Hematopoietic multipotent progenitor cell treated with erythropoietin and hydrocortisone succinate and interleukin-3 and kit ligand, for 15 days (in vitro differentiated cells): ENCODE measurements around the gene UBE2F.
"Not testable (repeated sequence)": the region's sequence is repeated elsewhere in the genome, so short reads cannot be mapped to it uniquely, and the experiment has no call there.

ENCODE experiments used
- DNase-seq: peaks from one replicate; pipeline ENCODE4 v3.0.0-alpha.2; 2015; ENCODE audit warnings: low spot score

The UBE2F gene

DNA sequence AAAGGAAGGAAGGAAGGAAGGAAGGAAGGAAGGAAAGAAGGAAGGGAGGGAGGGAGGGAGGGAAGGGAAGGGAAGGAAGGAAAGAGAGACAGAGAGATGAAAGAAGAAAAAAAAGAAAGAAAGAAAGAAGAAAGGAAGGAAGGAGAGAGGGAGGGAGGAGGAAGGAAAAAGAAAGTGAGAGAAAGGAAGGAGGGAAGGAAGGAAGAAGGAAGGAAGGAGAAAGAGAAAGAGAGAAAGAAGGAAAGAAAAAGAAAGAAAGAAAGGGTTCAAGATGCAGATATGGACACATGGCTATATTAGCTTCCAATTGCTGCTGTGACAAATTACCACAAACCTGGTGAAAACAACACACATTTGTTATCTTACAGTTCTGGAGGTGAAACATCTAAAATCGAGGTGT, 20.4 kb upstream of the UBE2F start:
- no peak for DNase-seq

DNA sequence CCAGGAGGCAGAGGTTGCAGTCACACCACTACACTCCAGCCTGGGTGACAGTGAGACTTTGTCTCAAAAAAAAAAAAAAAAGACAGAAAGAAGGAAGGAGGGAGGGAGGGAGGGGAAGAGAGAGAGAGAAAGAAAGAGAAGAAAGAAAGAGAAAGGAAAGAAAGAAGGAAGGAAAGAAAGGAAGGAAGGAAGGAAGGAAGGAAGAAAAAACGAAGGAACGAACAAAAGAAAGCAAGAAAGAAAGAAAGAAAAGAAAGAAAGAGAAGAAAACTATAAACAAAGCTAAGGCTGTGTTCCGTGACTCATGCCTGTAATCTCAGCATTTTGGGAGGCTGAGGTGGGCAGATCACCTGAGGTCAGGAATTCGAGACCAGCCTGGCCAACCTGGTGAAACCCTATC, 15.5 kb upstream of the UBE2F start:
- DNase-seq = not testable (repeated sequence)

DNA sequence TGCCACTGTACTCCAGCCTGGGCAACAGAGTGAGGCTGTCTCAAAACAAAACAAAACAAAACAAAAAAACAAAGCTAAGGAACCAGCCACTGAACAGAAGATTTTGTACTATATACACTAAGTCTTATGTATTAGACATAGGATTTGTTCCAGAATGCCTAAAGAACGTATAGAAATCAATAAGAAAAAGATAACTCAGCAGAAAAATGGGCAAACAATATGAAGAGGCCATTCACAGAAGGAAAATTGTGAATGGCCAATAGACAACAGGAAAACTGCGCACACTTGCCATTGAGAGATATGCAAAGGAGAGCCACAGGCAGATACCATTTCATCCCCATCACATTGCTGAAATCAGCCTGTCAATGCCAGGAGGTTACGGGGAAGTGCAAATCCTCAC, 14.9 kb upstream of the UBE2F start:
- no peak for DNase-seq

DNA sequence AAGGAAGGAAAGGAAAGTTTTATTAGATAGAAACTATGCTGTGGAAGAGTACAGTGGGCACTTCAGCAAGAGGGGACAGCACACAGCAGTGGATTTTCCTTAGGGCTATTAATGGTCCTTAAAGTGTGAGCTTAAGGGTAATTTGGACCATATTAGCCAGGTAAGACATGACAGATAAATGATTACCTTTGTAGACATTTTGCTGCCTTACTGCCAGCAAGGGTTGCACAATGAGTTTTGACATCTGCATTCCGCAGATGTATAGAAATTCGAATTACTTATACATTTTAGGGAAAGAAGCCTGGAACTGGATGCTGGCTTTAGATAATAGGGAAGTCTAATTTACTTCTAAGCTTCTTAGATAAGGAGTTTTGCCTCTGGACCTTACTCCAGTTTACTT, 14.0 kb upstream of the UBE2F start:
- no peak for DNase-seq

DNA sequence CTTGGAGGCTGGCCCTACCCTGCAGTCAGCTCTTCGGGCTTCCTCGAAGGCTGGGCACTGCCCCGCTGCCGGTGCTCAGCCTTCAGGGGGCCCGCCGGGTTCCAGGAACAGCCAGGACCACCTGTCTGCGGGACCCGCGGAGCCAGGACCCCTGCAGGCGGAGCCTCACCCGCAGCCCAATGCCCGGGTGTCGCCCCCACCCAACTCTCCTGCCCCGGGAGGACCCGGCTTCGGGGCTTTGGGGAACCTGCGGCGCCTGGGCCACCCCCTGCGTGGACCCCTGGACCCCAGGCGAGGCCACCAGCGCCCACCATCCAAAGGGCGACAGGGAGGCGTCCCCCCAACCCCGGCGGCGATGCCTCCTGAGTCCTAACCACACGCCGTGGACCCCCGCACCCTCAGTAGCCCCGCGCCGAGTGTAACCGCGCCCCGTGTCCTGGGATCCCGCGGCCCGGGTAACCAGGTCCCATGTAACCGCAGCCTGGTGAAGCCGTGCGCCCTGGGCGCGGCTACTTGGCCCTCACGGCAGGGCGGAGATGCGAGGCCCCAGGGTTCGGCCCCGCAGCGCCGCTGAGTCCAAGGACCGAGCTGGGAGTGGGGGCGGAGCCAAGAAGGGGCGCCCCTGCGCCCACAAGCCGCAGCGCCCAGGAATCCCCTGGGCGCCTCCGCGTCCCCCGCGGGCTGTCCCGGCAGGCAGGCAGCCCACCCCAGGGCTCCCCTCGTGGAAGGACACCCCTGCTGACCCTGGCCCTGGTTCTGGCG, 11.0 kb upstream of the UBE2F start:
- DNase-seq = peak; percentile 57

DNA sequence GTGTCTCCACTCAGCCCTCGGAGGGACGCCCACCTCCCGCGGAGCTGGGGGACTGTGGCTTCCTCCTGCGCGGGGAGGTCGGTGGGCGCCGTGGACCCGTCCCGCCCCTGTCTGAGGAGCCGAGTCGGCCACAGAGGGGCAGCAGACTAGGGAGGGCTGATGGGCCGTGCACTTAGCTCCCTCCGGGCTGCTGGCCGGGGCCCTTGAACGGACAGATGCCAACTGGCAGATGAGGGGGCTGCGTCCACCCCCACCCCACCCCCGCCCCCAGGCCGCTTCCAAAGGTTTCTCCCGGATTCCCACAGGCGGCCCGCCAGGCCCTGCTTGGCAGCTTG, 10.4 kb upstream of the UBE2F start:
- no peak for DNase-seq

DNA sequence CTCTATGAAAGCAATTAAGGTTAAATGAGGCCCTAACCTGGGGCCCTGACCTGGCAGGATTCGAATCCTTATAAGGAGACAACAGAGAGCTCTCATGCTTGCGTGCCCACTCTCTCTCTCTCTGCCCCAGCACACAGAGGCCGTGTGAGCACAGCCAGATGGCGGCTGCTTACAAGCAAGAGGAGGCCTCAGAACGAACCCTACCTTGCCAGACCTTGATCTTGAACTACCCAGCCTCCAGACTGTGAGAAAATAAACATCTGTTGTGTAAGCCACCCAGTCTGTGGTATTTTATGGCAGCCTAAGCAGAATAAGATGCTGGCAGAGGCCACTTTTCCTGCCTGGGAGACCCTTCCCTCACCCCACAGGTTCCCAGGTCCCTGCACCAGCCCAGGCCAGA, 5.2 kb upstream of the UBE2F start:
- DNase-seq = no peak

DNA sequence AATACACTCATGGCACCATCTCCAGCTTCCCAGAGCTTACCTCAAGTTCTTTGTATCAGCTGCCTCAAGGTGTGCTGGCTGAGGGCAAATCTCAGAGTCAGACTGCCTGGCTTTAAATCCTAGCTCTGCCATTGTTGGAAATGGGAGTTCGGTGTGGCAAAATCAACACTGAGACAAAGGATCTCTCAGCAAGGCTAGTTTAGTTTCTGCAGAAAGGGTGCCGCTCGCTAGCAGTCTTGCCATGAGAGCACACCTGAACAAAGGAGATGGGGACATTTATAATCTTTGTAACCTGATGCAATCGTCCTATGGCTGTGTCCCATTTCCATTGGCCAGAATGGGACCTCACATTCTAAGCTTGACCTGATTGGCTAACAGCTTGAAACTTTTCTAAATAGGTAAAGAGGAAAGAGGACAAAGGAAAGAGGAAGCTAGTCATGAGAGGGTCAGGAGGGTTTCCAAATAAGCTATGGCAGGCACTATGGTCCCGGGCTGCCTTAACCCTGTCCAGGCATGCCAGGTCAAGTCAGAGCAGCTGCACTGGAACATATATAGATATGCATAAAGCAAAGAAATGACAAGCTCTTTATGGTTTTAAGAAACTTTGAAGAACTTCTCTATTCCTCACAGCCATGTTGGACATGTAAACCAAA, 4.3 kb upstream of the UBE2F start:
- no peak for DNase-seq

DNA sequence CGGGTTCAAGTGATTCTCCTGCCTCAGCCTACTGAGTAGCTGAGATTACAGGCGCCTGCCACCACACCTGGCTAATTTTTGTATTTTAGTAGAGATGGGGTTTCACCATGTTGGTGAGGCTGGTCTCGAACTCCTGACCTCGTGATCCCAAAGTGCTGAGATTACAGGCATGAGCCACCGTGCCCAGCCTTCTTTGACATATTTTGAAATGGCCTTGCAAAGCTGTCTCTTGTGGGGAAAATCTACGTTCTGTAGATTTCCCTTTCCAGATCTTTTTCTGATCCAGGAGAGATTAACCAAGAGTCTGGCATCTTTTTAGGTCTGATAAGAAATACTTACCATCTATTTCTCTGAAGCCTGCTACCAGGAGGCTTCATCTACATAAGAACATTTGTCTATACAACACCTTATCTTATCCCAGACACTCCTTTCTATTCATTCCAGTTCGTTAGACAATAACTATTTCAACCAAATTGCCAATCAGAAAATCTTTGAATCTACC, 3.3 kb upstream of the UBE2F start:
- not testable (repeated sequence) for DNase-seq

DNA sequence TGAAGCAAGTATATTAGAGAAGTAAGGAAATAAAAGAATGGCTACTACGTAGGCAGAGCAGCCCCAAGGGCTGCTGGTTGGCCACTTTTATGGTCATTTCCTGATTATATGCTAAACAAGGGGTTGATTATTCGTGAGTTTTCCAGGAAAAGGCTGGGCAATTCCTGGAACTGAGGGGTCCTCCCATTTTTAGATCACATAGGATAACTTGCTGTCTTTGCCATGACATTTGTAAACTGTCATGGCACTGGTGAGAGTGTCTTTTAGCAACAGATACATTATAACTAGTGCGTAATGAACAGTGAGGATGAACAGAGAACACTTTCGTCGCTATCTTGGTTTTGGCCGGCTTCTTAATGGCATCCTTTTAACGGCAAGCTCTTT, 2.6 kb upstream of the UBE2F start:
- DNase-seq = peak; percentile 84

DNA sequence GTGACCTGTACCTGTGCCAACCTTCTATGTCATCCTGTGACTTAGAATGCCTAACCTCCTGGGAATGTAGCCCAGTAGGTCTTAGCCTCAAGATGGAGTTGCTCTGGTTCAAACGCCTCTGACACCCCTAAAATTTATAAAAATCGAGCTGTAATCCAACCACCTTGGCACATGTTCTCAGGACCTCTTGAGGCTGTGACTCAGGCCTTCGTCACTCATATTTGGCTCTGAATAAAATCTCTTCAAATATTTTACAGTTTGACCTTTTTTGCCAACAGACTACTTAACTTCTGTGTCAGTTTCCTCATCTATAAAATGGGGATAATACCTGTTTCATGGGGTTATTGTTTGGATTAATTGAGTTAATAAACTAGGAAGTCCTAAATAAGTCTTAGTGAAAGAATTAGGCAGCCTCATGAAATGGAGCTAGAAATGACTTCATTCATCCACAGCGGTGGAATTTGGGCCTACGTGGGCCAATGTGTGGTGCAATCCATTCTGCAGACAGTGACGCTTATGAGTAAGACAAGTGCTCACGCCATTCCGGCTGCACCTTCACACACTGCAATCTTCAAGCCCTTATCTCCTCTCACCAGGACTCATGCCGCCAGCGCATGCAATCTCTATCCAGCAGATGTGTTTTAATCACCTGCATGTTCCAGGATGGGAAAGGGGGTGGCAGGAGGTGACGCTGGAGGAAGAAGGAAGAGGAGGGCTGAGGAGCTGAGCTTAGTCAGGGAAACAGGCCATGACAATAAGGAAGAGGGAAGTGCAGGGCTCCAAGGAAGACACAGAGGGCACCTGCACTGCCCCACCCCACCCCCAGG, 2.0 kb upstream of the UBE2F start:
- DNase-seq = peak; percentile 95

DNA sequence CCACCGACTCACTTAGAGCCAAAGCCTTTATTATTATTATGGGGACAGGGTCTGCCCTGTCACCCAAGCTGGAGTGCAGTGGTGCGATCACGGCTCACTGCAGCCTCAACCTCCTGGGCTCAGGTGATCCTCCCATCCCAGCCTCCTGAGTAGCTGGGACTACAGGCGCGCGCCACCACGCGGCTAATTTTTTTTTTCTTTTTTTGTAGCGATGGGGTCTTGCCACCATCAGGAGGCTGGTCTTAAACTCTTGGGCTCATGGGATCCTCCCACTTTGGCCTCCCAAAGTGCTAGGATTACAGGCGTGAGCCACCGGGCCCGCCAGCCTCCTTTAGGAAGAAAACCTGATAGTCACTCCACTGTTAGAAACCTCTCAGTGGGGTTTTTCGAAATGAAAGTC, 970 bp upstream of the UBE2F start:
- DNase-seq = not testable (repeated sequence)

DNA sequence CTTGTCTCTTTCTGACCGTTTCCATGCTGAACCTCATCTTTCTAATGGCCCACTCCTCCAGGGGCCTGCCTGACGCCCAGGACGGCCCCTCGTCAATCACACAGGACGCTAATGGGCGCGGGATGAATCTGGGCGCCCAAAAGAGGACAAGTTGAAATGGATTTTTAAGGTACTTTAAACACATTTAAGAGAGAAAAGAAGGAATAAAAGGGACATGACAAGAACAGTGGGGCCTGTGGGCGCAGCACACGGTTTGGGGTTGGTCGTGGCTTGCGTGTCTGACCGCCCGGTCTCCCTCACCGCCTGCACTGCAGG, 607 bp upstream of the UBE2F start:
- no peak for DNase-seq

DNA sequence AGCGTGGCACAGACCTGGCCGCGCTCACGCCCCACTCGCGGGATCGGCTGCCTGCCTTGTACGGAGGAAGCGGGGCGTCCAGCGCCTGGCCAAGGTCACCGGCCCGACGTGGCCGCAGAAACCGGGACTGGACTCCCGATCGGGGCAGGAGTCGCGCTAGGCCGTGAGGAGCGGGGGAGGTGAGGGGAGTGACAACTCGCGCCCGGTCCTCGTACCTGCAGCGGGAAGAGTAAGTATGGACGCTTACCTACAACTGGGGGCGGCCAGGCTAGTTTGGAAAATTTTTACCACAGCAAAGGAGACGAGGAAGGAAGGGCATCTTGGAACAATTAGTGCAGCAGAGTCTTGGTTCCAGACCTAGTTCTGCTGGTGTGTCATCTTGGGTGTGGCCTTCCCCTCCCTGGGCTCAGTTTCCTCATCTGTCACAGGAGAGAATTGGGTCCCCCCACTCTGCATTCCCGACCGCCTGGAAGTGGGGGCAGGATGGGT, 693 bp downstream of the UBE2F start:
- peak; percentile 30 for DNase-seq

DNA sequence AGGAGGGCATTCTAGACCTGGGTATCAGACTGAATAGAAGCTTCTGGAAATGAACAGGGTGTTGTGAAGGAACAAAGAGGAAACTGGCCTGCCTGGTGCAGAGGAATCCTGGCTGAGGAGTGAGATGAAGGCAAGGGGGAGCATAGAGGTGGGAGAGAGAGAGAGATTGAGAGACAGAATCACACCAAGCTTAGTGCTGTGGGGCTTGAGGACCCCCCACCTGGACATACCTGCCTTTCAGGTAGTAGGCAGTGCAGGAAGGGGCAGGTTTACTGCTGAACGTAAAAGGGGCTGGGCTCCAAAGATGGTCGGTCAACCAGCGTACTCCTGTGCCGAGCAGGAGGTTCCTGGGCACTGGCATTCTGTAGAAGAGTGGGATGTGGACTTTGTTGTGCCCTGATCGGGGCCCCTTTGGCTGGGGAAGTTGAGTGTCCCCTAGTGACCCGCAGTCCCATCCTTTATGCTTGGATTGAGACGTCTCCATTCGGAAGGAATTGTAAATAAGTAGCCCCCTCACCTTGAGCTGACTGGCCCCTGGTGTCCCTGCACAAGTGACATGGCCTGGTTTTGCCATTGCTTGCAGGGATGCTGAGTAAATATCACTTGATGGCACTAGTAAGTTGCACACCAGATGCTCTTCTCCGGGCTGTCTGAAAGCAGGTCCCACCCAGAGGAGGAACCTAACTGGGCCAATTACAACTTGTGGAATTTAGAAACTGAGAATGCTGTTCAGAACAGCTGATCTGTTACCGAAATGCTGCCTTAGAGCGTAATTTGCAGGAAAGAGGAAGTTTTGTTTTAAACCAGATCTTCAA, 1.4 kb downstream of the UBE2F start:
- peak; percentile 77 for DNase-seq

DNA sequence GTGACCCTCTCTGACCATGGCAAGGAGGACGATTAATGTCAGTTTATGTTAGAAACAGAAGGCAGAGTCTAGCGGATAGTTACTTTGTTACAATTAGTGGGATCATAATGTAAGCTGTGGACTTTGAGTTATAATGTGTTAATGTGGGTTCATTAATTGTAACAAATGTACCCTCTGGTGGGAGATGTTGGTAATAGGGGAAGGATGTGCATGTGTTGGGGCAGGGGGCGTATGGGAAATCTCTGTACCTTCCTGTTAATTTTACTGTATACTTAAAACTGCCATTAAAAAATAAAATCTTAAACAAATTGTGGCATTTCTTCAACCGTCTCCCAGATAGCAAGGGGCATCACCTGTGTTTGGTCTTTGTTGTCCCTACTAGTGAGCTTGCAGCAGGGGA, 4.8 kb downstream of the UBE2F start:
- DNase-seq = no peak

DNA sequence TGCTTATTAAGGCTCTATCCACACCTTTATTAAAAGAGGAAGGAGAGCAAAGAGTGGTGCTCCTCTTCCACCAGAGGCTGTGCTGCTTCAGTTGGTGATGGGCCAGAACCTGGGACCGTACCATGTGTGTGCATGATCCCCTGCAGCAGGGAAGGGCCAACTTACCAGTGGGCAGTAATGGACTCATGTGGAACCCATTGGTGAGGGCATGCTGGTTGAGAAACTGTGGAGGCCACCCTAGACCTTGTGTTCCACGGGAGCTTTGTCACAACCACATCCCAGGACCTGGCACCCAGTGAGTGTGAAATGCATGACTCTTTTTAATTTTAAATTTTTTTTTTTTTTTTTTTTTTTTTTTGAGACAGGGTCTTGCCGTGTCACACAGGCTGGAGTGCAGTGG, 5.4 kb downstream of the UBE2F start:
- no peak for DNase-seq

DNA sequence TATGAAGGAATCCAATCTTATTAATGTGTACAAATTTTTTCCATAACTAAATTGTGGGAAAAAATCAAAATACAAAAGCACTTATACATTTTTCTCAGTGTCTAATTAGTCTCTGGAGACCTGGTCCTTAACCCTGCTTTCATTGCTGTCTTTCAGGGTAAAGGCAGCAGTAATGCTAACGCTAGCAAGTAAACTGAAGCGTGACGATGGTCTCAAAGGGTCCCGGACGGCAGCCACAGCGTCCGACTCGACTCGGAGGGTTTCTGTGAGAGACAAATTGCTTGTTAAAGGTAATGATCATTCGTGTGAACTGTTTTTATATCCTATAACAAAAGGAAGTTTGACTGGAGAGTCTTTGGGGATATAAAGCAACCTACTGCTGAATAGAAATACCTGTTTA, 6.1 kb downstream of the UBE2F start:
- DNase-seq = no peak

DNA sequence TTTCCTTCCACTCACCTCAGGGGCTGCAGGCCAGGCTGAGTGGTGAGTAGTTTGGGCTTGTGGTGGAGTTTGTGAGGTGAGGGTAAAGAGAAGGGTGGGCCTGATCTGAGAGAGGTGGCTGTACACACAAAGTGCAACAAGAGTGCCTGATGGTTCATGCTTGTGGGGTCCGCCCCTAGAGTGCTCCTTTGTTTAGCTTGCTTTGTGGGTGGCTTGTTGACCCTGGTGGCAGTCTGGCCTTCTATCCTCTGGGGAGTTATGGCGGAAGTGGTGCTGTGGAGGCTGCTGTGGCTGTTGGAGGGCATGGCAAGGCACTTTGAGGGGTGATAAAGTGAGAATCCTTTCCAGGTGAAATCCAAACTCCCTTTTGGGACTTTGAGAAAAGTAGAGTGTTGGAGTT, 10.6 kb downstream of the UBE2F start:
- no peak for DNase-seq

DNA sequence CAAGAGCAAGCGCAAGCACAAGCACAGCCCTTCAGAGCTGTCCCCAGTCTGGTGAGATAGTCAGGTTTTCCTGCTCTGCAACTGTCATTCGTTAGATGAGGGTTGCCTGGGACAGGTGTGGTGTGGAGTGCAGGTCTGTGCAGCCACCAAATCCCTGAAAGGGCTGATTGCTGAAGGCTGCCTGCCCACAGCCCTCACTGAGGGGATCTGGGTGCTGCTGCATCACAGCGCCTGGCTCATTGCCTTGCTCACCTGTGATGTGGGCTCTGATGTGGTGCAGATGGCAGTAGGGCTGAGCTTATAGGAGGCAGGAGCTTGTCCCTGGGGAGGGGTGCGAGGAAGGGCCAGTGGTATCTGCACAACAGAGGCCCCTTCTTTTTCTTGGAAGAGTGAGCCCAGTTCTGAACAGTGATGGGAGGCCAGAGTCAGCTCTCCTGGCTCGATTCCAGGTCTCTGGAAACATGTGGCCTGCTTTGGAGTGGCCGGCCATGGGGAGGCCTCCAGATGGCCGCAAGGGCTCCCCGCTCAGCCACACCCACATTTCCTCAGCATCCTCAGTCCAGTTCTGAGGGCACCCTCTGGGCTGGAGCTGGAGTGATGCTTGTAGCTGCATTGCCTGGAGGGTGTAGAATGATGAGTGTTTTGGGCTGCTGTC, 11.4 kb downstream of the UBE2F start:
- DNase-seq = peak; percentile 41

DNA sequence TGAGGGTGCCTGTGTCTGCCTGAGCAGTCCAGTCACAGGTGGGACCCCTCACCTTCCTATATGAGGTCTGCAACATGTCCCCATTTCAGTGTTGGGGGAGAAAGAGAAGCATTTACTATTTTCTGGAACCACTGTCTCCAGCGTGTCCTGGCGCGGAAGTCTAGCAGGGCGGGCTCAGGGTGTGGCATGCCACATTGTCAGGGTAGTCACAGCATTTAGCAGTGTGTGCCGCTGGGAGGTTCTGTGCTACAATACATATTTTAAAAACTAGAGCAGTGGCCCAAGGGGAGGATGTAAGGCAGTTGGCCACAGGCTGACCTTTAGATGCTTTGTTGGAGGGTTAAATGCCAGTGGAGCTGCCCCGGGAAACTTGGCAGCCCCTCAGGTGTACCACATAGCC, 12.5 kb downstream of the UBE2F start:
- DNase-seq = peak; percentile 52

DNA sequence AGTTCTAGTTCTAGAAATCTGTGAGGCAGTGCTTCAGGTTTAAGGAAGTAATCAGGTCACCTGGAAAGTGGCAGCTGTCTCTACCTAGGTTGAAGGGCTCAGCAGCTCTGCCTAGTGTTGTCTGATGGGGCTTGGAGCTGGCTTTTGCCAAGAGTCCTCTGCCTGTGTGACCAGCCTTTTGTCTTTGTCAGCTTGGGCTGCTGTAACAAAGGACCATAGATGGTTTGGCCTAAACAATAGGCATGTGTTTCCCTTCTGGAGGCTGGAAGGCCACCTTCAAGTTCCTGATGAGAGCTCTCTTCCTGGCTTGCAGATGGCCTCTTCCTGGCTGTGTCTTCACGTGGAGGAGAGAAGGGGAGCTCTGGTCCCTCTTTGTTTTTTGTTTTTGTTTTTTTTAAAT, 13.3 kb downstream of the UBE2F start:
- no peak for DNase-seq
